ENCODE measurements around the gene ZNFX1. TPM values are rescaled to one million over a fixed set of nuclear protein-coding genes. Genes with fewer than 3 reads are reported as not detected.

ZNFX1 gene
- total and polyA plus RNA-seq, 2 experiments from 2014 or later, result 10.0 to 13.9 TPM

GRCh38 chr20:49262444-49262843, 15.4 kb downstream of the ZNFX1 start:
- WGBS (ENCODE audit: low lambda C conversion rate, missing lambda C conversion rate), result 85% methylated on average over 1 of the region's 1 CpG
- Histone ChIP-seq H3K27ac (no peak overlapping the region), H4K20me1 (ENCODE audit: insufficient read depth, poor library complexity, severe bottlenecking) (peaks cover 20% of the 10 kb centered on the region), H3K79me2 (peaks cover 25% of the 10 kb centered on the region), H3K4me2 (no peak overlapping the region), H3K27me3 (no peaks in the 10 kb centered on the region), H3K36me3 (replicated peaks; ENCODE audit: insufficient read depth, low read depth) (no peaks in the 10 kb centered on the region), H3K9me3 (ENCODE audit: low read depth) (no peaks in the 10 kb centered on the region), H3K9me2 (replicated peaks; ENCODE audit: insufficient read depth) (no peaks in the 10 kb centered on the region), H3K4me1 (ENCODE audit: insufficient read depth) (no peaks in the 10 kb centered on the region), H2AFZ (no peak overlapping the region), H3K4me3 (no peak overlapping the region)
- TF ChIP-seq, protein P1, sequence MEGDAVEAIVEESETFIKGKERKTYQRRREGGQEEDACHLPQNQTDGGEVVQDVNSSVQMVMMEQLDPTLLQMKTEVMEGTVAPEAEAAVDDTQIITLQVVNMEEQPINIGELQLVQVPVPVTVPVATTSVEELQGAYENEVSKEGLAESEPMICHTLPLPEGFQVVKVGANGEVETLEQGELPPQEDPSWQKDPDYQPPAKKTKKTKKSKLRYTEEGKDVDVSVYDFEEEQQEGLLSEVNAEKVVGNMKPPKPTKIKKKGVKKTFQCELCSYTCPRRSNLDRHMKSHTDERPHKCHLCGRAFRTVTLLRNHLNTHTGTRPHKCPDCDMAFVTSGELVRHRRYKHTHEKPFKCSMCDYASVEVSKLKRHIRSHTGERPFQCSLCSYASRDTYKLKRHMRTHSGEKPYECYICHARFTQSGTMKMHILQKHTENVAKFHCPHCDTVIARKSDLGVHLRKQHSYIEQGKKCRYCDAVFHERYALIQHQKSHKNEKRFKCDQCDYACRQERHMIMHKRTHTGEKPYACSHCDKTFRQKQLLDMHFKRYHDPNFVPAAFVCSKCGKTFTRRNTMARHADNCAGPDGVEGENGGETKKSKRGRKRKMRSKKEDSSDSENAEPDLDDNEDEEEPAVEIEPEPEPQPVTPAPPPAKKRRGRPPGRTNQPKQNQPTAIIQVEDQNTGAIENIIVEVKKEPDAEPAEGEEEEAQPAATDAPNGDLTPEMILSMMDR (IDR thresholded peaks at IDR 0.05; ENCODE audit: poor library complexity), result no peak
- TF ChIP-seq EZH2phosphoT487 (IDR thresholded peaks at IDR 0.05; ENCODE audit: low read depth, severe bottlenecking, unreplicated experiment) (no peak), EZH2 (IDR thresholded peaks at IDR 0.05; ENCODE audit: borderline replicate concordance) (no peak)
- DNase-seq (ENCODE audit: low spot score), result no peak

- Histone ChIP-seq H3K4me1 (ENCODE audit: insufficient read depth) (no peaks in the 10 kb centered on the region), H4K20me1 (ENCODE audit: insufficient read depth, poor library complexity, severe bottlenecking) (peaks cover 11% of the 10 kb centered on the region), H3K27ac (no peak overlapping the region), H3K27me3 (no peaks in the 10 kb centered on the region), H3K9me3 (ENCODE audit: low read depth) (no peaks in the 10 kb centered on the region), H2AFZ (no peak overlapping the region), H3K36me3 (replicated peaks; ENCODE audit: insufficient read depth, low read depth) (no peaks in the 10 kb centered on the region), H3K4me3 (no peak overlapping the region), H3K4me2 (no peak overlapping the region), H3K79me2 (peaks cover 16% of the 10 kb centered on the region), H3K9me2 (replicated peaks; ENCODE audit: insufficient read depth) (no peaks in the 10 kb centered on the region)
- WGBS (ENCODE audit: low lambda C conversion rate, missing lambda C conversion rate), result 97% methylated on average over 3 of the region's 3 CpGs
- no peak for TF ChIP-seq EZH2phosphoT487 (IDR thresholded peaks at IDR 0.05; ENCODE audit: low read depth, severe bottlenecking, unreplicated experiment)
- TF ChIP-seq, protein P1 (IDR thresholded peaks at IDR 0.05; ENCODE audit: poor library complexity), result no peak
- no peak for TF ChIP-seq EZH2 (IDR thresholded peaks at IDR 0.05; ENCODE audit: borderline replicate concordance)
- DNase-seq (ENCODE audit: low spot score), result no peak
These were observed 16.7 kb downstream of the ZNFX1 start for GRCh38 chr20:49261173-49261572.

DNA sequence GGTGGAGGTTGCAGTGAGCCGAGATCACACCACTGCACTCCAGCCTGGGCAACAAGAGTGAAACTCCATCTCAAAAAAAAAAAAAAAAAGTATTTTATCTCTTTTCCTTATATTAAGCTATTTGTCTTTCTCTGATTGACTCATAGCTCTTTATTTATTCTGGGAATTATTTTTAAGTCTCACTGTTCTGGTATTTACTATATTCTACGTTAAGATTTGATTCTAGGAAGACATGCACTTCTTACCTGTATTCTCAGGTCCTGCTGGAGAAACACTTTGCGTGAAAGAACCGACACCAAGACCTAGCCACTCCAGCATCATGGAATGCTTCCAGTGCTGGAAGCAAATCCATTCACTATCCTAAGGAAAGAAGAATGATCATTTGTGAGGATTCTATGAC, 17.6 kb downstream of the ZNFX1 start:
- no peak for DNase-seq (ENCODE audit: low spot score)
- Histone ChIP-seq H3K9me3 (ENCODE audit: low read depth) (no peaks in the 10 kb centered on the region), H3K9me2 (replicated peaks; ENCODE audit: insufficient read depth) (no peaks in the 10 kb centered on the region), H3K4me2 (no peak overlapping the region), H3K36me3 (replicated peaks; ENCODE audit: insufficient read depth, low read depth) (no peaks in the 10 kb centered on the region), H3K27me3 (no peaks in the 10 kb centered on the region), H4K20me1 (ENCODE audit: insufficient read depth, poor library complexity, severe bottlenecking) (peaks cover 6% of the 10 kb centered on the region), H3K4me3 (no peak overlapping the region), H2AFZ (no peak overlapping the region), H3K4me1 (ENCODE audit: insufficient read depth) (no peaks in the 10 kb centered on the region), H3K27ac (no peak overlapping the region), H3K79me2 (peaks cover 10% of the 10 kb centered on the region)
- no peak for TF ChIP-seq EZH2phosphoT487 (IDR thresholded peaks at IDR 0.05; ENCODE audit: low read depth, severe bottlenecking, unreplicated experiment)
- TF ChIP-seq EZH2 (IDR thresholded peaks at IDR 0.05; ENCODE audit: borderline replicate concordance), result no peak
- TF ChIP-seq, protein P1 (IDR thresholded peaks at IDR 0.05; ENCODE audit: poor library complexity), result no peak
- 96% methylated on average over 4 of the region's 4 CpGs for WGBS (ENCODE audit: low lambda C conversion rate, missing lambda C conversion rate)

- Histone ChIP-seq H3K36me3 (replicated peaks; ENCODE audit: insufficient read depth, low read depth) (no peaks in the 10 kb centered on the region), H4K20me1 (ENCODE audit: insufficient read depth, poor library complexity, severe bottlenecking) (peaks cover 2% of the 10 kb centered on the region), H3K27ac (no peak overlapping the region), H2AFZ (no peak overlapping the region), H3K4me3 (no peak overlapping the region), H3K27me3 (no peaks in the 10 kb centered on the region), H3K9me3 (ENCODE audit: low read depth) (no peaks in the 10 kb centered on the region), H3K4me1 (ENCODE audit: insufficient read depth) (no peaks in the 10 kb centered on the region), H3K4me2 (no peak overlapping the region), H3K79me2 (peaks cover 6% of the 10 kb centered on the region), H3K9me2 (replicated peaks; ENCODE audit: insufficient read depth) (no peaks in the 10 kb centered on the region)
- TF ChIP-seq EZH2phosphoT487 (IDR thresholded peaks at IDR 0.05; ENCODE audit: low read depth, severe bottlenecking, unreplicated experiment) (no peak), EZH2 (IDR thresholded peaks at IDR 0.05; ENCODE audit: borderline replicate concordance) (no peak)
- TF ChIP-seq, protein P1 (IDR thresholded peaks at IDR 0.05; ENCODE audit: poor library complexity), result no peak
- DNase-seq (ENCODE audit: low spot score), result no peak
- 100% methylated on average over 2 of the region's 2 CpGs for WGBS (ENCODE audit: low lambda C conversion rate, missing lambda C conversion rate)
These were observed 18.1 kb downstream of the ZNFX1 start for GRCh38 chr20:49259799-49260198.
